GM21423 (cell line): ENCODE measurements around the gene CAMK2D.

Experiments
- ATAC-seq: cut with Tn5 transposase; IDR thresholded peaks from one replicate; pipeline ENCODE4 v1.9.1; 2021; ENCODE audit warnings: mild to moderate bottlenecking, moderate library complexity; ENCODE audit not compliant: unreplicated experiment

CAMK2D gene

GRCh38 chr4:113407409-113407808, 354.1 kb downstream of the CAMK2D start:
- ATAC-seq: no peak

- no peak for ATAC-seq
These were observed 354.9 kb downstream of the CAMK2D start for GRCh38 chr4:113406723-113407016.

GRCh38 chr4:113405874-113406722, 355.4 kb downstream of the CAMK2D start:
- no peak for ATAC-seq

DNA sequence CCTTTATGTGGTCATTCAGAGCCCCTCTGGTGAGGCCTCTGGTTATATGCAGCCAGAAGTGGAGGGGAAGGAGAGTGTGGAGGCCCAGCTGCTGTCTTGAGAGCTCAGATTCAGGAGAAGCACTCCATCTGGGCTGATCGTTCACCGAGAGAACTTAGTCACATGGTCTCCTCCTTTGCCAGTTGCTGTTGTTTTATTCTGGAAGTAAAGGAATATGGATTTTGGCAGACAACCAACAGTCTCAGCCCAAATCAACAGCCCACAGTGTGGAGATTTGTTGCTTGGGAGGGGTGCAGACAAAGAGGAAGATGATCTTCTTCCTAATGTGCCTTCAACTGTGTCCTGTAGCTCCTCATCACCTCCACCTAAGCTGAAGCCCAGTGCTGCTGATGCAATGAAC, 356.7 kb downstream of the CAMK2D start:
- no peak for ATAC-seq

DNA sequence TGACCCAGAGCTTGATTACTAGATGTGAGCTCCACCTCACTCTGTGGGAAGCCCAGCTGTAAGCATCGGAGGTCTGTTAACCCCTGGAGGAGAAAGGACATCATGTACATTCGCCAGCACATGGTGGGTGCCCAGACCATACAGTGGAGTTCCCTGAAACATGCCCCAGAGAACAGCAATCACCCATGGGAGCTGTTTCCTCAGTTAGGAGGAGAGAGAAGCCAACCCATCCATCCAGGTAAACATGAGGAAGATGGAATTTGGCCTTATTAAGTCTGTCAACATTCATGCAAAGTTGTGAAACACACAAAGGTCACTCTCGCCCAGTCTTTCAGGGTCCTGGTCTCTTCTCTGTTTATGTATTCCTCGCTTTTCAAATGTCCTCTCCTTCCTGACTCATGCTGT, 357.4 kb downstream of the CAMK2D start:
- ATAC-seq: no peak
